GM18861 (cell line): ENCODE results near the gene ZNF75A.

ENCODE experiments used
- ATAC-seq: cut with Tn5 transposase; IDR thresholded peaks from one replicate; pipeline ENCODE4 v1.9.1; 2021; ENCODE audit not compliant: unreplicated experiment

Gene ZNF75A

GRCh38 chr16:3364774-3365427, 59.6 kb downstream of the ZNF75A start:
- ATAC-seq: no peak
